Hindlimb muscle (tissue), 1 donor: ENCODE results near the gene NDUFS1. TPM values are rescaled to one million over a fixed set of nuclear protein-coding genes. Genes with fewer than 3 reads are reported as not detected.
"Not testable (repeated sequence)": the region's sequence is repeated elsewhere in the genome, so short reads cannot be mapped to it uniquely, and the experiment has no call there.

Experiments used
- DNase-seq: peaks from one replicate; pipeline ENCODE4 v3.0.0-alpha.2; 2013
- polyA plus RNA-seq: library from polyadenylated mRNA; unstranded; fragments of 120-200 nt; gene quantifications from one replicate; pipeline ENCODE4 v1.2.1, GENCODE V29; 2013; ENCODE audit not compliant: insufficient read length

NDUFS1 gene
- polyA plus RNA-seq = 63.0 TPM

- peak; percentile 99 for DNase-seq
Observed at GRCh38 chr2:206159346-206160124, at the start of gene NDUFS1, which contains the start of gene EEF1B2. Gene NDUFS1, minus strand, starts transcription at chr2:206159444. Its CDS starts 5,766 bp downstream, at chr2:206153678. Gene EEF1B2, plus strand, starts transcription at chr2:206159895. Its CDS starts 85 bp downstream, at chr2:206159980.

GRCh38 chr2:206208900-206209299 lies 49.7 kb upstream of the NDUFS1 start:
- no peak for DNase-seq

- DNase-seq = not testable (repeated sequence)
Observed at GRCh38 chr2:206207316-206207715, 48.1 kb upstream of the NDUFS1 start.

- DNase-seq = no peak
Observed at GRCh38 chr2:206204710-206205109, 45.5 kb upstream of the NDUFS1 start.

GRCh38 chr2:206203331-206203730 lies 44.1 kb upstream of the NDUFS1 start:
- DNase-seq = no peak

GRCh38 chr2:206202446-206202845 lies 43.2 kb upstream of the NDUFS1 start:
- no peak for DNase-seq

- no peak for DNase-seq
Observed at GRCh38 chr2:206201075-206201848, 42.0 kb upstream of the NDUFS1 start.

GRCh38 chr2:206198677-206199076 lies 39.4 kb upstream of the NDUFS1 start:
- DNase-seq = peak; percentile 34

GRCh38 chr2:206193671-206194357 lies 34.6 kb upstream of the NDUFS1 start:
- DNase-seq = no peak

- DNase-seq = no peak
Observed at GRCh38 chr2:206192157-206192556, 32.9 kb upstream of the NDUFS1 start.

GRCh38 chr2:206190689-206191088 lies 31.4 kb upstream of the NDUFS1 start:
- DNase-seq = no peak

- DNase-seq = no peak
Observed at GRCh38 chr2:206190111-206190510, 30.9 kb upstream of the NDUFS1 start.

GRCh38 chr2:206189691-206190090 lies 30.4 kb upstream of the NDUFS1 start:
- peak; percentile 32 for DNase-seq

GRCh38 chr2:206181526-206181925 lies 22.3 kb upstream of the NDUFS1 start:
- not testable (repeated sequence) for DNase-seq

- DNase-seq = no peak
Observed at GRCh38 chr2:206176901-206177300, 17.7 kb upstream of the NDUFS1 start.

GRCh38 chr2:206176121-206176520 lies 16.9 kb upstream of the NDUFS1 start:
- peak; percentile 38 for DNase-seq

- no peak for DNase-seq
Observed at GRCh38 chr2:206173147-206173546, 13.9 kb upstream of the NDUFS1 start.

- DNase-seq = not testable (repeated sequence)
Observed at GRCh38 chr2:206171624-206172397, 12.6 kb upstream of the NDUFS1 start.

- not testable (repeated sequence) for DNase-seq
Observed at GRCh38 chr2:206168230-206168629, 9.0 kb upstream of the NDUFS1 start.

GRCh38 chr2:206164261-206164862 lies 5.1 kb upstream of the NDUFS1 start:
- DNase-seq = peak; percentile 49

GRCh38 chr2:206163251-206163880 lies 4.1 kb upstream of the NDUFS1 start:
- DNase-seq = no peak
